Skeletal muscle satellite cell (primary cell): Measurements from ENCODE around the gene UBE2Q1.

Experiments
- H3K27me3 ChIP-seq: 2 replicates; pipeline ENCODE4 v1.7.0; 2013; ENCODE audit warnings: low read length; ENCODE audit not compliant: control insufficient read depth, insufficient read depth
- H3K36me3 ChIP-seq: 2 replicates; pipeline ENCODE4 v1.7.0; 2013; ENCODE audit warnings: mild to moderate bottlenecking, control low read depth, low read length; ENCODE audit not compliant: insufficient read depth
- H3K4me1 ChIP-seq: 2 replicates; pipeline ENCODE4 v1.7.0; 2013; ENCODE audit warnings: low read length; ENCODE audit not compliant: control insufficient read depth, insufficient read depth
- H3K4me2 ChIP-seq: 2 replicates; pipeline ENCODE4 v1.7.0; 2013; ENCODE audit warnings: mild to moderate bottlenecking, low read length
- H3K4me3 ChIP-seq: 2 replicates; pipeline ENCODE4 v1.7.0; 2013; ENCODE audit warnings: low read length
- H3K9ac ChIP-seq: 2 replicates; pipeline ENCODE4 v1.7.0; 2013; ENCODE audit warnings: mild to moderate bottlenecking, low read depth, low read length, moderate library complexity
- H3K9me3 ChIP-seq: replicated peaks from 2 replicates; pipeline ENCODE4 v1.7.0; 2013; ENCODE audit warnings: mild to moderate bottlenecking, control low read depth, low read length

UBE2Q1 gene

DNA sequence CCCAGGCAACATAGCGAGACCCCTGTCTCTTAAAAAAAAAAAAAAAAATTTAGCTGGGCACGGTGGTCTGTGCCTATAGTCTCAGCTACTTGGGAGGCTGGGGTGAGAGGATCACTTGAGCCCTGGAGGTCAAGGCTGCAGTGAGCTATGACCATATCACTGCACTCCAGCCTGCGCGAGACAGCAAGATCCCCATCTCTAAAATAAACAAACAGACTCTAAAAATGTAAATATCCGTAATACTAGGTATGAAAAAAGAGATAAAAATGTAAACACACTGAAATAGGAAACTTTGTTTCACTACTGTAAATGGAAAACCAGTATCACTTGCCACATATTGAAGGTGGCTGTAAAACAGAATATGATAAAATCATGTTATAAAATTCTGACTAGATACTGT, 32.3 kb upstream of the UBE2Q1 start:
- Histone ChIP-seq H3K4me1 (peaks cover under 1% of the 10 kb centered on the region), H3K4me3 (no peak overlapping the region), H3K9me3 (no peaks in the 10 kb centered on the region), H3K4me2 (no peak overlapping the region), H3K27me3 (no peaks in the 10 kb centered on the region), H3K9ac (no peak overlapping the region), H3K36me3 (peaks cover 87% of the 10 kb centered on the region)

DNA sequence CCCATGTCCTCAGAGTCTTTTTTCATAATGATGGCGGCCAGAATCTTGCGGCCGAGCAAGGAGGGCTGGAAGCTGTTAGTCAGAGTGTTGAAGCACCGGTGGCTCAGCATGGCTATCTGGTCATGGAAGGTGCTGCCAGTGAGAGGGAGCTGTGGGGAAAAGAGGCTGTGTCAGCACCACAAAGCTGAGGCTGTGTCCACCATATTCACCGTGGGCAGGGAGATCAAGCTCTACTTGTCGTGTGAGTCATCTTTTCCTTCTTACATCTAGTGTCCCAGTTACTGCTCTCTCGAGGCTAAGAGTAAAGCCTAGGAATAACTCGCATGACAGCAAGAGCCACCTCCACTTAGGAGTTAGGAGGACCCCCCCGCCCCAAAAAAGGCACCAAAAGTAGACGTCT, 31.3 kb upstream of the UBE2Q1 start:
- Histone ChIP-seq H3K9ac (no peak overlapping the region), H3K36me3 (peaks cover 90% of the 10 kb centered on the region), H3K9me3 (no peaks in the 10 kb centered on the region), H3K4me1 (no peaks in the 10 kb centered on the region), H3K4me3 (no peak overlapping the region), H3K27me3 (no peaks in the 10 kb centered on the region), H3K4me2 (no peak overlapping the region)

DNA sequence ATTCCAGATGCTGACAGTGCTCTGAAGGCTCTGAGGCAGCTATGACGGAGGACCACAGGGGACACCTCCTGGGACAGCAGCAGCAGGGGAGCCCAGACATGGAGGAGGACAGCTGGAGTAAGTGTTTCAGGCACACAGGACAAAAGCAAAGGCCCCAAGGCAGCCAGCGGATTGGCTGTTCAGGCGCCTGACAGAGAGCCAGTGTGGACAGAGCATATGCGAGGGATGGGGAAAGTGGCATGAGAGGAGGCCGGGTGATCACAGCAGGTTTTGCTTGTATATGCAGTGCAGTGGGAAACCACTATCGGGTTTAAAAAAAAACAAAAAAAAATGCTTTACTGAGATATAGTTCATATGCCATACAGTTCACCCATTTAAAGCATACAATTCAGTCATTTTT, 28.2 kb upstream of the UBE2Q1 start:
- H3K4me2 ChIP-seq, result no peak overlapping the region
- H3K9me3 ChIP-seq, result no peaks in the 10 kb centered on the region
- H3K4me3 ChIP-seq, result no peak overlapping the region
- peaks cover 96% of the 10 kb centered on the region for H3K36me3 ChIP-seq
- H3K27me3 ChIP-seq, result no peaks in the 10 kb centered on the region
- no peaks in the 10 kb centered on the region for H3K4me1 ChIP-seq
- no peak overlapping the region for H3K9ac ChIP-seq

DNA sequence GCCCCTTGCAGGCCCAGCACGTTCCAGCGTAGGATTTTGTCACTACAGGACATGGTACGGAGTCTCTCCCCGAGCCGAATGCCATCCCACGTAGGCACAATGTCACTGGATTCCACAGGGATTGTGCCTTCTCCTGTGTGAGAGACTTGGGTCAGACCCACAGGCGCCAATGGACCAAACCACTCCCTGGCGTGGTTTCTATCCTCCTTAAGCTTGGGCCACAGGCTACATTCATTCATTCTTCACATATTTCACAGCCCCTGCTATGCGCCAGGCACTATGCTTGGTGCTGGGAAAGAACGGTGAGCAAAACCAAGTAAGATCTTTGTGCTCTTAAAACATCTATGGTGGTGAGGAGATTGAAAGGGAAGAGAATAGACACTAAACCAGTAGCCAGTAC, 27.8 kb upstream of the UBE2Q1 start:
- H3K4me3 ChIP-seq, result no peak overlapping the region
- H3K4me2 ChIP-seq, result no peak overlapping the region
- H3K9me3 ChIP-seq, result no peaks in the 10 kb centered on the region
- no peaks in the 10 kb centered on the region for H3K4me1 ChIP-seq
- H3K36me3 ChIP-seq, result peaks cover 95% of the 10 kb centered on the region
- no peaks in the 10 kb centered on the region for H3K27me3 ChIP-seq
- H3K9ac ChIP-seq, result no peak overlapping the region

DNA sequence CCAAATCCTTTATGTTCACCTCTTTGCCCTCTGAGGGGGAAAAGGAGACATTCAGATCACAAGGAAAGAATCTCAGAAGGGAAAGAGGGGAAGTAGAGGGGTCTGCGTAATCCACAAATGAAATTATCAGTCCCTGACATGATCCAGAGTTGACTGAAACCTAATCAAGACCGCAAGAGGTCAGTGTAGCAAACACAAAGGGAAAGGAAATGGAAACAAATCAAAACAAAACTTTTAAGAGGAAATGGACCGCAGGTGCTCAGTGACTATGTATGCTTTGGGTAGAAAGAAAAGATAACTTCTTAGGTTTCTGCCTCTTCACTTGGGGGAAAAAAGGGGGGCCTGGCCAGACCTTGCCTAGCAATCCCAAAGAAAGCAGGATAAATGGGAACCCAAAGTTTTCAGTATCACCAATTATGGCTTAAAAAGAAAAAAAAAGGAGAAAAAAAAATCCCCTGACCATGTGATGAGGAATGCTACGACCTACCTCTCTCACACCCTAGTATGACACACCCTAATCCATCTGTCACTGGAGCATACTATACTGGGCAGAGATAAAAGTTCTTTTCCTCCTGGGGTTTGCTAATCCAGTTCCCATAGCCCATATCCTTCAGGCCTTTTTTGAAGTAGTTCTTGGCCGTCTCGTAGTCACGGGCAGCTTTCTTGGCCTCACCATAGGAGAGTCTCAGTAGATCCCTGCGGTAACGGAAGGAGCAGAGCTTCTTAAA, 26.0 kb upstream of the UBE2Q1 start:
- Histone ChIP-seq H3K9me3 (no peaks in the 10 kb centered on the region), H3K4me3 (no peak overlapping the region), H3K9ac (no peak overlapping the region), H3K27me3 (no peaks in the 10 kb centered on the region), H3K4me1 (no peaks in the 10 kb centered on the region), H3K36me3 (peaks cover 93% of the 10 kb centered on the region), H3K4me2 (no peak overlapping the region)

DNA sequence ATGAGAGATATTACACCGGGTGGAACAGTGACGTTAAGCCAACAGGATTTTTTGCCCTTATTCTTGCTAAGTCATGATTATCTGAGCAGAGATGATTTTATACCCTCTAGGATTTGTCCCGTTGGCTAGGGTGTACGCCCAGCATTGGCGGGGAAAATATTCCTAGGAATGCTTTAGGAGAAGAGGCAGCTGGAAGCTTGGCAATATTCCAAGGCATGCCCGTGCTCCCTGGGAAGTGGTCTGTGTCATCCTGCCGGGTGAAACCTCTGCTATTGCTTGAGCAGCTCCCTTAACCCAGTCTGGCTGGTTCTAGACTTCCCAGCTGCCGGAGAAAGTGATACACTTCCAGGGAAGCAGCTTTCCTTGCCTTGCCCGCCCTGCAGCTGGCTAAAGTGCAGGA, 25.3 kb upstream of the UBE2Q1 start:
- Histone ChIP-seq H3K36me3 (peaks cover 93% of the 10 kb centered on the region), H3K4me3 (no peak overlapping the region), H3K4me2 (no peak overlapping the region), H3K4me1 (no peaks in the 10 kb centered on the region), H3K9me3 (no peaks in the 10 kb centered on the region), H3K9ac (no peak overlapping the region), H3K27me3 (no peaks in the 10 kb centered on the region)

DNA sequence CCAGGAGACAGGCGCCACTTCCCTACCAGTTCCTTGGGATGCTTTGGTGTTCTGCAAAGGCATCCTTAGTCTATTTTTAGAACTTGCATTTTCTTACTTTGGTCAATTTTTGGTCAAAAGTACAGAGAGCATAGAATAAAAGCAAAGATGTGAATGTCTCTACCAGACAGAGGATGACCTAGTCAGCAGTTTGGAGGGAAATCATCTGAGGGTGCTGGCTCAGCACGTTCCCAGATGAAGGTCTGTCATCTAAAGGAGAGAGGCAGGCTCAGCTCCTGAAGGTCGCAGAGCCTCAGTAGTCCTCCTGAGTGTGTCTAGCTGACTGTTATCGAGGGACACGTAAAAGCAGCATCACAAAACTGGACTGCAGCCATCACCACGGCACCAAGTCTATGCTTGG, 24.4 kb upstream of the UBE2Q1 start:
- H3K36me3 ChIP-seq, result peaks cover 91% of the 10 kb centered on the region
- no peaks in the 10 kb centered on the region for H3K9me3 ChIP-seq
- H3K27me3 ChIP-seq, result no peaks in the 10 kb centered on the region
- H3K4me2 ChIP-seq, result no peak overlapping the region
- no peaks in the 10 kb centered on the region for H3K4me1 ChIP-seq
- H3K9ac ChIP-seq, result no peak overlapping the region
- H3K4me3 ChIP-seq, result no peak overlapping the region

DNA sequence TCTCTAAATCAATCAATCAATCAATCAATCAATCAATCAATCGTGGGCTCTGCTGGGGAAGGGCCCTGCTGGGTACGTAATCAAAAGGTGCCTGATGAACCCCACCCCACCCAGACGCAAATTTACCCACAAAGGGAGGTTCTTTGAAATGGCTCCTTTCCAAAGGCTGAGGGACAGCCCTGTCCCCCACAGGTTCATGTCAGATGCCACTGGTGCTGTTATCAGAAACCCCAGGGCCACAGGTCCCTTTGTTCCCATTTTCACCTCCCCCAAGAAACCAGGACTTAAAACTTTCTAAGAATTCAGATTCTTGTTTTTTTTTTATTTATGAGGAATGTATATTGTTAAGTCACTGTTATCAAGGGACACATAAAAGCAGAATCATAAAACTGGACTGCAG, 23.3 kb upstream of the UBE2Q1 start:
- no peaks in the 10 kb centered on the region for H3K4me1 ChIP-seq

DNA sequence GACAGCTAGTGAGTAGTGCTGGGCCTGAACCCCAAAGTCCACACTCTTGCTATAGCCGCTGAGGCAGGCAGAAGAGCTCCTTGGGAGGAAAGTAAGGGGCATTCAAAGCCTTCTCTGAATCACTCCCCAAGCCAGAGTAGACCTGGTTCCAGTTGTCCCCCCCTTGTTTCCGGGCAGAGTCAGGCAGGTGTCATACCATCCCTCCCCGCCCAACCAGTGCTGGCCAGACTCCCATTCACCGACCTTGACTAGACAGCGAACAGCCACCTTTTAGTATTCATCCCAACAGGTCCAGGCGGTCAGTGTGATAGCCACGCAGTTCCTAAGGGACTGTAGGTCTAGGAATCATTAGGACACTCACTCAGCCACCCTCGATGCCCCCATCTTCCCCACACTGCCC, 20.9 kb upstream of the UBE2Q1 start:
- Histone ChIP-seq H3K9ac (no peak overlapping the region), H3K4me2 (no peak overlapping the region), H3K4me1 (no peaks in the 10 kb centered on the region), H3K27me3 (no peaks in the 10 kb centered on the region), H3K4me3 (no peak overlapping the region), H3K36me3 (peaks cover 56% of the 10 kb centered on the region), H3K9me3 (no peaks in the 10 kb centered on the region)

More for the DNA sequence above, 23.3 kb upstream of the UBE2Q1 start:
- Histone ChIP-seq H3K9ac (no peak overlapping the region), H3K9me3 (no peaks in the 10 kb centered on the region), H3K4me2 (no peak overlapping the region), H3K27me3 (no peaks in the 10 kb centered on the region), H3K36me3 (peaks cover 80% of the 10 kb centered on the region), H3K4me3 (no peak overlapping the region)

DNA sequence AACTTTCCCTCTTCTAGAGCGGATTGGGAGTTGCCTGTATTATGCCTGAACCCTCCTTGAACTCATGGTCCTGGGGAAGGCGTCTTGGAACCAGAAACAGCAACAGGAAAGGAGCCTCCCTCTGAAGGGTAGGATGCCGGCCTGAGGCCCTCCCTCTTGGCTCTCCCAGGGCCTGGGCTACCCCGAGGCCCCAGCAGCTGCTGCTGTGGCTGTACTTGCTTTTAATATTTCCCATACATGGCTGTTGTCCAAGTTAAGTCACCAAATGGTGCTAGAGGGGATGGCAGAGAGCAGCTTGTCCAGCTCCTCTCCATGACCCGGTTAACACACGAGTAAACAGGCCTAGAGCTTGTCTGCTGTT, 19.6 kb upstream of the UBE2Q1 start:
- Histone ChIP-seq H3K4me2 (no peak overlapping the region), H3K9me3 (no peaks in the 10 kb centered on the region), H3K9ac (no peak overlapping the region), H3K27me3 (peaks cover 5% of the 10 kb centered on the region), H3K4me1 (no peaks in the 10 kb centered on the region), H3K36me3 (peaks cover 43% of the 10 kb centered on the region), H3K4me3 (no peak overlapping the region)

DNA sequence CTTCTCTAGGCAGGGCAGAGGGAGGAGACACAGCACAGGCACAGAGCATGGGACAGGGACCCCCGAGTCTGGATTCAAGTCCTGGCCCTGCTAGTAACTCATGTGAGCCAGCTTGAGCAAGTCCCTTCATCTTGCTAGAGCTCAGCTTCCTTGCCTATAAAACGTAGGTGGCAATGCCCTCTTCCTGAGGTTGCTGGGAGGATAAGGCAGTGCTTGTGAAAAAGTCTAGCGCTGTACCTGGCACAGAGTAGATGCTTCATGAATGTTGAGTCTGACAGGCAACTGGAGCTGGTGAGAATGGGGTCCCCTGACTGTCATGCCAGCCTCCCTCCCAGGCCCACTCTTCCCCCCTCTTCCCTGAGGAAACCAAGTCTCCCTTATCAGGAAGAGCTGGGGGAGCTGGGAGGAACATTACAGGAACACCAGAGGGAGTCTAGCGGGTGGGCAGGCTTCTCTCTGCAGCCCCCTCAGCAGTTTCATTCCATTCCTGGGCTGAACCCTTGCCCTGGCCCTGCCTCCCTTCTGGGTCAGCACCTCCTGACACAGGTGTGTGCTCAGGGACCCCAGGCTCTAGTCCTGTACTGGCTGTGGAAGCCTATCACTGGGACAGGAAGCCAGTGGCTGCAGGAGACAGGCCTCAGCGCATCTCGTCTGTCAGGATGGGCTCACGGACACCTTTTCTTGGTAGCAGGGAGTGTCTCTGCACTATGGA, 19.0 kb upstream of the UBE2Q1 start:
- Histone ChIP-seq H3K9me3 (no peaks in the 10 kb centered on the region), H3K4me3 (no peak overlapping the region), H3K4me1 (no peaks in the 10 kb centered on the region), H3K36me3 (peaks cover 38% of the 10 kb centered on the region), H3K9ac (no peak overlapping the region), H3K27me3 (peaks cover 7% of the 10 kb centered on the region), H3K4me2 (no peak overlapping the region)
